ENCODE data around the gene ARHGAP10. TPM values are rescaled to one million over a fixed set of nuclear protein-coding genes. Genes with fewer than 3 reads are reported as not detected.
A peak's percentile ranks its signal among the peaks of the same experiment; 100 is the strongest.

Gene ARHGAP10
- total and polyA plus RNA-seq, 4 experiments from 2014 or later, result 6.4 to 8.3 (median 7.8) TPM

DNA sequence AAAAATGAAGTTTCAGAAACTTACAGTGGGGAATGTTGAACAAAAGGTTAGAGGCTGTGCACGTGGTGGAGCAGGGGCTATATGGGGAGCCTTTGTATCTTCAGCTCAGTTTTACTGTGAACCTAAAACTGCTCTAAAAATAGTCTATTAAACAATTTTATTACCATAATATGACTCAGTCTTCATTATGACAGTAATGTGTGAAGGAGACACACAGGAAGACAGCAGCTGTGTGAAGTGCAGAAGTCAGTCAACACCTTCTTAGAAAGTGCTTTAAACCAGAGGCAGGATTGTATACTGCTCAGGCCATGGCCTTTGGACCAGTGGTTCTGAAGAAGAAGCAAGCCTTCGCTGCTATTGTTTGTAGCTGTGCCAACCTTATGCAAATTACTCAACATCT, 89.7 kb downstream of the ARHGAP10 start:
- no peaks in the 10 kb centered on the region for H3K9me3 Mint-ChIP-seq
- H3K36me3 Mint-ChIP-seq, result peaks cover 7 to 23% of the 10 kb centered on the region in 2 donors
- H3K4me1 Mint-ChIP-seq, result peaks cover 0 to 4% (median under 1%) of the 10 kb centered on the region in 4 donors
- H3K36me3 ChIP-seq (ENCODE audit: insufficient read depth, low read length), result no peaks in the 10 kb centered on the region
- no peak overlapping the region for H3K27ac ChIP-seq (ENCODE audit: low read depth, low read length)
- no peak overlapping the region for H3K27ac Mint-ChIP-seq
- H3K27me3 ChIP-seq (ENCODE audit: insufficient read depth, low read length), result no peaks in the 10 kb centered on the region
- CTCF ChIA-PET (ENCODE audit: partially characterized antibody), result interaction anchor here (1.3 kb wide), 1 partner anchor 143 kb away, joined by 3 read pairs; no protein-coding TSS in a partner anchor
- peaks cover under 1% of the 10 kb centered on the region for H3K4me1 ChIP-seq (ENCODE audit: insufficient read depth, low read length)
- no peak overlapping the region for H3K4me3 Mint-ChIP-seq
- POLR2A ChIA-PET (ENCODE audit: partially characterized antibody), result no interaction called here
- no peak overlapping the region for H3K4me3 ChIP-seq (ENCODE audit: low read length in 2 of 2)
- no peaks in the 10 kb centered on the region for H3K9me3 ChIP-seq (ENCODE audit: control insufficient read depth in 1 of 2, low read length in 2 of 2)
- no peak for DNase-seq
- H3K27me3 Mint-ChIP-seq, result no peaks in the 10 kb centered on the region
- intact Hi-C loops (cut with micrococcal nuclease), result no loop called here

DNA sequence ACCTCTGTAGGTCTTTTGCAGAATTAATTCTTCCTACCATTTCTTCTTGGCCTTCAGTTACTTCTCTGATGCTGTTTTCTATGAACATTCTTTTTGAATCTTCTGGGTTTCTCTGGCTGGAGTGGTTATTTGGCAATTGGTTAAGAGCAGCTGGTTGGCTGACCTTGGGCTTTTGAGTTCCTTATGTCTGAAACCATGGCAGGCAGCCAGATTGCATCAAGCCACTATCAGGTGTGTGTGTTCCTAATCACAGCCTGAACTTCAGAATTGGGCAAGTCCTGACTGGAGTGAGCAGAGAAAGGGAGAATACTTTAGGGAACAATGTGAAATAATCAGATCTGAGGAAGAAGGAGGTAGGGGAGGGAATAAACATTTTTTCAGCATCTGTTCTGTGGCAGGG, 90.2 kb downstream of the ARHGAP10 start:
- intact Hi-C loops (cut with micrococcal nuclease), result no loop called here
- CTCF ChIA-PET (ENCODE audit: partially characterized antibody), result interaction anchor here (1.3 to 1.9 kb wide), 2 partner anchors 45 to 143 kb away, joined by 3 to 11 read pairs; no protein-coding TSS in a partner anchor

DNA sequence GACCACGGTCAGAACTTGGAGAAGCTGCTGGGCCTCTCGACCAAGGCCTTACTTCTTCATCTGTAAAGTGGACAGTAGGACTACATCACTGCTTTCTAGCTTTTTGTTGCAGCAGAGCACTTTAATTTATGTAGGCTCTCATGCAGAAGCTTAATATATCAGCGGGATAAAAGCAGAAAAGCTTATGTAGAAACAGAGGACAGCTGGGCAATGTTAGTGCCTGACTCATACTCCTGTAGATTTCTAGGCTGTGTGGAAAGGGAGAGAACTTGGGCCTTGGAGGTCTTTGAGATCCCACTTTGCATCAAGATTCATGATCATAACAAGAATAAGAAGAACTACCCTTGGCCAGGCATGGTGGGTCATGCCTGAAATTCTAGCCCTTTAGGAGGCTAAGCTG, 91.2 kb downstream of the ARHGAP10 start:
- Histone ChIP-seq H3K4me3 (ENCODE audit: low read length in 2 of 2) (no peak overlapping the region), H3K27me3 (ENCODE audit: insufficient read depth, low read length) (no peaks in the 10 kb centered on the region), H3K27ac (ENCODE audit: low read depth, low read length) (no peak overlapping the region), H3K36me3 (ENCODE audit: insufficient read depth, low read length) (no peaks in the 10 kb centered on the region), H3K9me3 (ENCODE audit: control insufficient read depth in 1 of 2, low read length in 2 of 2) (no peaks in the 10 kb centered on the region), H3K4me1 (ENCODE audit: insufficient read depth, low read length) (no peaks in the 10 kb centered on the region)
- H3K27ac Mint-ChIP-seq, result no peak overlapping the region
- no peaks in the 10 kb centered on the region for H3K9me3 Mint-ChIP-seq
- no peaks in the 10 kb centered on the region for H3K27me3 Mint-ChIP-seq
- no peak for DNase-seq
- H3K4me1 Mint-ChIP-seq, result peaks cover 0 to 4% (median under 1%) of the 10 kb centered on the region in 4 donors
- ChIA-PET POLR2A (ENCODE audit: partially characterized antibody) (interaction anchor here (1.2 kb wide), 1 partner anchor 139 kb away, joined by 3 read pairs; the partner anchor contains the start of gene PRMT9), CTCF (ENCODE audit: partially characterized antibody) (interaction anchor here (1.0 to 1.9 kb wide), 3 partner anchors 31 to 114 kb away, joined by 3 to 11 read pairs (median 3); no protein-coding TSS in a partner anchor)
- peaks cover 7 to 23% of the 10 kb centered on the region in 2 donors for H3K36me3 Mint-ChIP-seq
- H3K4me3 Mint-ChIP-seq, result no peak overlapping the region
- intact Hi-C loops (cut with micrococcal nuclease), result no loop called here

More for the DNA sequence above, 90.2 kb downstream of the ARHGAP10 start:
- Mint-ChIP-seq H3K27ac (peak overlapping the region in 1 of 7 donors; percentile 27), H3K4me3 (no peak overlapping the region), H3K36me3 (peaks cover 7 to 23% of the 10 kb centered on the region in 2 donors), H3K27me3 (no peaks in the 10 kb centered on the region), H3K9me3 (no peaks in the 10 kb centered on the region), H3K4me1 (peaks cover 0 to 4% (median under 1%) of the 10 kb centered on the region in 4 donors)
- Histone ChIP-seq H3K4me3 (ENCODE audit: low read length in 2 of 2) (no peak overlapping the region), H3K4me1 (ENCODE audit: insufficient read depth, low read length) (no peaks in the 10 kb centered on the region), H3K27ac (ENCODE audit: low read depth, low read length) (no peak overlapping the region), H3K36me3 (ENCODE audit: insufficient read depth, low read length) (no peaks in the 10 kb centered on the region), H3K9me3 (ENCODE audit: control insufficient read depth in 1 of 2, low read length in 2 of 2) (no peaks in the 10 kb centered on the region), H3K27me3 (ENCODE audit: insufficient read depth, low read length) (no peaks in the 10 kb centered on the region)
- no peak for DNase-seq
- POLR2A ChIA-PET (ENCODE audit: partially characterized antibody), result no interaction called here

DNA sequence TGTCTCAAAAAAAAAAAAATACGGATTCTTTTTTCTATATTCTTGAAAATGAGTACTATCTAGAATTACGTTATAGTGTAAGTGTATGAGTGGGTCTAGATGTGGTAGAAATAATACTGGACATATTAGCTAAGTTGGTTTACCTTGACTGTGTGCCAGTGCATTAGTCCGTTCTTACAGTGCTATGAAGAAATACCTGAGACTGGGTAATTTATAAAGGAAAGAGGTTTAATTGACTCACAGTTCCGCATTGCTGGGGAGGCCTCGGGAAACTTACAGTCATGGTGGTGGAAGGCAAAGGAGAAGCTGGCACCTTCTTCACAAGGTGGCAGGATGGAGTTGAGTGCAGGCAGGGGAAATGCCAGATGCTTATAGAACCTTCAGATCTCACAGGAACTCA, 92.4 kb downstream of the ARHGAP10 start:
- H3K4me3 ChIP-seq (ENCODE audit: low read length in 2 of 2), result no peak overlapping the region
- H3K9me3 ChIP-seq (ENCODE audit: control insufficient read depth in 1 of 2, low read length in 2 of 2), result no peaks in the 10 kb centered on the region
- ChIA-PET POLR2A (ENCODE audit: partially characterized antibody) (interaction anchor here (1.2 kb wide), 1 partner anchor 141 kb away, joined by 3 read pairs; the partner anchor contains the start of gene PRMT9), CTCF (ENCODE audit: partially characterized antibody) (interaction anchor here (0.8 to 1.9 kb wide), 3 partner anchors 32 to 114 kb away, joined by 3 to 11 read pairs (median 3); no protein-coding TSS in a partner anchor)
- Mint-ChIP-seq H3K27me3 (no peaks in the 10 kb centered on the region), H3K4me3 (no peak overlapping the region), H3K4me1 (peaks cover 0 to 5% (median 2%) of the 10 kb centered on the region in 4 donors), H3K9me3 (no peaks in the 10 kb centered on the region), H3K36me3 (peaks cover 7 to 23% of the 10 kb centered on the region in 2 donors), H3K27ac (peak overlapping the region in 1 of 7 donors; percentile 64)
- no peaks in the 10 kb centered on the region for H3K36me3 ChIP-seq (ENCODE audit: insufficient read depth, low read length)
- H3K27ac ChIP-seq (ENCODE audit: low read depth, low read length), result no peak overlapping the region
- H3K27me3 ChIP-seq (ENCODE audit: insufficient read depth, low read length), result no peaks in the 10 kb centered on the region
- intact Hi-C loops (cut with micrococcal nuclease), result no loop called here
- H3K4me1 ChIP-seq (ENCODE audit: insufficient read depth, low read length), result no peaks in the 10 kb centered on the region
- DNase-seq, result no peak

DNA sequence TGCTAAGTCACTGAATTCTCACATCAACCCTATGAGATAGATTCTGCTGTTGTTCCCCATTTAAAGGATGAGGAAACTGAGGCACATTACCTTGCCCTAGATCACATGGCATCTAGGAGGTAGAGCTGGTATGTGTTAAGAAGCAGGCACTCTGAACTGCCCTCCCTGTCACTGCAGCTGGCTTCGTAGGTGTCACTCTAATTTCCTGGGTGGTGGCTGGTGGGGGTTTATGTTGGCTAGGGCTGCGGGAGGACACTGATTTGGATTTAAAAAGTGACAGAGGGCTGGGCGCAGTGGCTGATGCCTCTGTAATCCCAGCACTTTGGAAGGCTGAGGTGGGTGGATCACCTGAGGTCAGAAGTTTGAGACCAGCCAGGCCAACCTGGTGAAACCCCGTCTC, 93.0 kb downstream of the ARHGAP10 start:
- Histone ChIP-seq H3K27ac (ENCODE audit: low read depth, low read length) (no peak overlapping the region), H3K4me3 (ENCODE audit: low read length in 2 of 2) (no peak overlapping the region), H3K9me3 (ENCODE audit: control insufficient read depth in 1 of 2, low read length in 2 of 2) (no peaks in the 10 kb centered on the region), H3K27me3 (ENCODE audit: insufficient read depth, low read length) (no peaks in the 10 kb centered on the region), H3K36me3 (ENCODE audit: insufficient read depth, low read length) (no peaks in the 10 kb centered on the region), H3K4me1 (ENCODE audit: insufficient read depth, low read length) (no peaks in the 10 kb centered on the region)
- no peaks in the 10 kb centered on the region for H3K9me3 Mint-ChIP-seq
- H3K27me3 Mint-ChIP-seq, result no peaks in the 10 kb centered on the region
- no peak overlapping the region for H3K4me3 Mint-ChIP-seq
- no peak overlapping the region for H3K27ac Mint-ChIP-seq
- ChIA-PET POLR2A (ENCODE audit: partially characterized antibody) (no interaction called here), CTCF (ENCODE audit: partially characterized antibody) (interaction anchor here (1.2 kb wide), 1 partner anchor 41 kb away, joined by 4 read pairs; no protein-coding TSS in a partner anchor)
- intact Hi-C loops (cut with micrococcal nuclease), result no loop called here
- DNase-seq, result no peak
- peaks cover 0 to 4% (median under 1%) of the 10 kb centered on the region in 4 donors for H3K4me1 Mint-ChIP-seq
- H3K36me3 Mint-ChIP-seq, result peaks cover 7 to 23% of the 10 kb centered on the region in 2 donors

GRCh38 chr4:147825451-147826287, 93.8 kb downstream of the ARHGAP10 start:
- intact Hi-C loops (cut with micrococcal nuclease), result no loop called here
- no peak overlapping the region for H3K4me3 ChIP-seq (ENCODE audit: low read length in 2 of 2)
- H3K9me3 ChIP-seq (ENCODE audit: control insufficient read depth in 1 of 2, low read length in 2 of 2), result no peaks in the 10 kb centered on the region
- no peaks in the 10 kb centered on the region for H3K36me3 ChIP-seq (ENCODE audit: insufficient read depth, low read length)
- Mint-ChIP-seq H3K4me3 (no peak overlapping the region), H3K36me3 (peaks cover 7 to 23% of the 10 kb centered on the region in 2 donors), H3K27ac (peak overlapping the region in 1 of 7 donors; percentile 43), H3K9me3 (no peaks in the 10 kb centered on the region), H3K4me1 (peaks cover 0 to 3% (median 0%) of the 10 kb centered on the region in 4 donors), H3K27me3 (no peaks in the 10 kb centered on the region)
- no peaks in the 10 kb centered on the region for H3K27me3 ChIP-seq (ENCODE audit: insufficient read depth, low read length)
- H3K27ac ChIP-seq (ENCODE audit: low read depth, low read length), result no peak overlapping the region
- ChIA-PET POLR2A (ENCODE audit: partially characterized antibody) (no interaction called here), CTCF (ENCODE audit: partially characterized antibody) (interaction anchor here (1.2 kb wide), 1 partner anchor 40 kb away, joined by 4 read pairs; no protein-coding TSS in a partner anchor)
- no peaks in the 10 kb centered on the region for H3K4me1 ChIP-seq (ENCODE audit: insufficient read depth, low read length)
- no peak for DNase-seq

GRCh38 chr4:147826288-147826646, 94.4 kb downstream of the ARHGAP10 start:
- Mint-ChIP-seq H3K36me3 (peaks cover 7 to 23% of the 10 kb centered on the region in 2 donors), H3K27me3 (no peaks in the 10 kb centered on the region), H3K9me3 (no peaks in the 10 kb centered on the region), H3K4me1 (peaks cover 0 to 3% (median 0%) of the 10 kb centered on the region in 4 donors), H3K4me3 (no peak overlapping the region), H3K27ac (no peak overlapping the region)
- Histone ChIP-seq H3K9me3 (ENCODE audit: control insufficient read depth in 1 of 2, low read length in 2 of 2) (no peaks in the 10 kb centered on the region), H3K36me3 (ENCODE audit: insufficient read depth, low read length) (no peaks in the 10 kb centered on the region), H3K4me3 (ENCODE audit: low read length in 2 of 2) (no peak overlapping the region), H3K4me1 (ENCODE audit: insufficient read depth, low read length) (no peaks in the 10 kb centered on the region), H3K27ac (ENCODE audit: low read depth, low read length) (no peak overlapping the region), H3K27me3 (ENCODE audit: insufficient read depth, low read length) (no peaks in the 10 kb centered on the region)
- ChIA-PET POLR2A (ENCODE audit: partially characterized antibody) (no interaction called here), CTCF (ENCODE audit: partially characterized antibody) (interaction anchor here (1.2 kb wide), 1 partner anchor 40 kb away, joined by 4 read pairs; no protein-coding TSS in a partner anchor)
- no peak for DNase-seq
- intact Hi-C loops (cut with micrococcal nuclease), result no loop called here
